Loucy (cell line): ENCODE results near the gene ST8SIA1.

Experiments
- CTCF ChIP-seq: fragments of 200-600 bp; sonication (generic); conservative IDR thresholded peaks from 2 replicates; pipeline ENCODE4 v1.5.1; 2014; ENCODE audit warnings: mild to moderate bottlenecking, antibody characterized with exemption, low read length
- EZH2phosphoT487 ChIP-seq: fragments of 200-600 bp; IDR thresholded peaks from 2 replicates; pipeline ENCODE4 v1.6.1; 2018; ENCODE audit warnings: antibody characterized with exemption, mild to moderate bottlenecking, moderate library complexity, borderline replicate concordance

DNA sequence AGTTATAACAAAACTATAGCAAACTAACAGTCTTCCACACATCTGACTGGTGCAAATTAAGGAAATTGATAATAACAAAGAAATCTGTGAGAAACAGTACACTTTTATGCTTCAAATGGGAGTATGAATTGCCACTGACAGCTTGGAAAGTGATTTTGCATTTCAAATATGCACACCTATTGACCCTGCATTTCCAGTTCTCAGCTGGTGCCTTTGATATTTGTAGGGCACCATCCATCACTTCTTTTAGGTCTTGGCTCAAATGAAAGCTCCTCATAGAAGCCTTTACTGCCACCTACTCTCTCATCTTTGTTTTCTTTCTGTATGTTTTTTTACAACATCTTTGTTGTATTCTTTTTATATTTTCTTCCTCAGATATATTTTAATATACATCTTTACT, 125.1 kb downstream of the ST8SIA1 start:
- TF ChIP-seq CTCF = no peak
- no peak for TF ChIP-seq EZH2phosphoT487
